CD1c-positive myeloid dendritic cell (primary cell): Measurements from ENCODE around the gene LRRTM3.

Experiments
- DNase-seq: peaks from one replicate; pipeline ENCODE4 v3.0.0-alpha.2; 2016; ENCODE audit errors: extremely low spot score

Gene LRRTM3

DNA sequence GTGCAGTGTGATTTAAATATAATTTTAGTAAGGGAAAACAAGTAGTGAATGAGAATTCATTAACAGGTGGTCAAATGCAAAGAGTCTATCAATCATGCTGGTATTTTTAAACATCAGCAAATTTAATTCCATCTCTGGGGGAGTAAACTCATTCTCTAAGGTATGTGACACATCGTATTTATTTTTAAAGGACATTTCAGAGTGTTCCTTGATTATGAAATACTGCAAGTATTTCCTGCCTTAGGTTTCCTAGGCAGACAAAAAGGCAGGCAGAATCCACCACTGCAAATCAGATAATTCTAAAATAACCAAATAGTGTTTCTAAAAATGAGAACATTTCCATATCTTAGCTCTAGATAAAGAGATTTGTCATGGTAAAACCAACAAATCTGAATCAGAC lies 193.8 kb downstream of the LRRTM3 start:
- DNase-seq: no peak

DNA sequence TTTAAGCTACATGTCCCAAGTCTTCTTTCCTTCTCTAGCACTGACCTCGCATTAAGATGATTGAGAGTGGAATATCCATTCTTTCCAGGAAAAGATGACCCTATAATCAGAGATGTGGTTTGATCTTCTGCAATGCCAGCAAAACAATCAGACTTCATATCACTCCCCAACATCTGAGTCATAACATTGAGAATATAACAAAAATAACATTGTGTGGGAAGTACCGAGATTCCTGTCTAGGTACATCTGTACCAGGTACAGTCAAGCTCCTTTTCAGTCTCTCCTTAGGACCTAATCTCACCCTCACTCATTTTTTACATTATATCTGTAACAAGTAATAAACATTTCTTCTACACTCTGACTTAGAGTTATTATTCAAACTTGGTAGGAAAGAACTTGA lies 201.6 kb downstream of the LRRTM3 start:
- DNase-seq: no peak

DNA sequence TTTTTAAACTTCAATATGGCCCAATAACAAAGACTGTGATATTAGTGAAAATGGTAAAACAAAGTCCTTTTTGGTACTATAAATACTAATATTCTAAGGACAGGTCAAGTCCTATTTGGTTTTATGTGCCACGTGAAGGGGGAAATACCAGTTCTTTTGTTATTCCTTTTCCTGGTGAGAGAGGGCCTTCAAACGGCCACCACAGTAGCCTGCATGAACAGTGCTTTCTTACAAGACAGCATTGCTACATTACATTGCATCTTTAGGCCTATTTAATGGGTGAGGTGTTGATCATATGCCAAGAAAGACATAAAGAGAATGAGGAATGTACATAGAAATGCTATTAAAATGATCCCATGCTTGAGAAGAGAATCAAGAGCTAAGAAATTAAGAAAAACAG lies 214.8 kb downstream of the LRRTM3 start:
- DNase-seq: no peak

DNA sequence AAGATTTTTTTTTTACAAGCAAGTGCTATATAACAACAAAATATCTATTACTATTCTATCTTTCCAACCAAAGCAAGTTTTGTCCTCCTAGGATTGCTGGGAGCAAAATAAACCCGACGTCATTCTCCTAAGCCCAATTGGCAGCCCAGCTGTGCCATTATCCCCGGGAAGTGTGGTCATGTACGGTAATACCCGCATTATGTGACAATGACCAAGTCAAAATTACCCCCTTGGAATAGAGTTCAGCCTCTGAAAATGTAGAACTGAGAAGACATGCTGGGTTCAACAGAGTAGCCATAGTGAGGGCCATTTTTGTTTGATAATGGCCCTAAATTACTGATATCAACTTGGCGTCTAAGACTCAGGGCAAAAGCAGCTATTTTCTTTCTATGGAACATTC lies 215.5 kb downstream of the LRRTM3 start:
- DNase-seq: no peak

DNA sequence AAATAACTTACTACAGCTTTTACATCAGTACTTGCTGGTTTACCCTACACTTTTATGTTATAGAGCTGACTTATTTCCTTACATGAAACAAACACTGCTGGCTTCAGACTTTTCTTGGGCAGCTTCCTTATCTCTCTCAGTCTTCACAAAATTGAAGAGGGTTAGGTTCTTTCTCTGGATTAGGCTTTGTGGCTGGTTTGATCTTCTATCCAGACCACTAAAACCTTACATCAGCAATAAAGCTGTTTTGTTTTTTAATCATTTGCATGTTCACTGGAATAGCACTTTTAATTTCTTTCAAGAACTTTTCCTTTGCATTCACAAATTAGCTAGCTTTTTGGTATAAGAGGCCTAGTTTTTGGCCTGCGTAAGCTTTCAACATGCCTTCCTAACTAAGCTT lies 218.7 kb downstream of the LRRTM3 start:
- DNase-seq: no peak
